Activated CD4-positive, alpha-beta T cell treated with anti-CD3 and anti-CD28 coated beads for 1 hour (primary cell): ENCODE measurements around the gene AGPAT1.
"Not testable (repeated sequence)": the region's sequence is repeated elsewhere in the genome, so short reads cannot be mapped to it uniquely, and the experiment has no call there.

Source experiments
- DNase-seq: peaks from one replicate; pipeline ENCODE4 v3.0.0-alpha.2; 2020

Gene AGPAT1

DNA sequence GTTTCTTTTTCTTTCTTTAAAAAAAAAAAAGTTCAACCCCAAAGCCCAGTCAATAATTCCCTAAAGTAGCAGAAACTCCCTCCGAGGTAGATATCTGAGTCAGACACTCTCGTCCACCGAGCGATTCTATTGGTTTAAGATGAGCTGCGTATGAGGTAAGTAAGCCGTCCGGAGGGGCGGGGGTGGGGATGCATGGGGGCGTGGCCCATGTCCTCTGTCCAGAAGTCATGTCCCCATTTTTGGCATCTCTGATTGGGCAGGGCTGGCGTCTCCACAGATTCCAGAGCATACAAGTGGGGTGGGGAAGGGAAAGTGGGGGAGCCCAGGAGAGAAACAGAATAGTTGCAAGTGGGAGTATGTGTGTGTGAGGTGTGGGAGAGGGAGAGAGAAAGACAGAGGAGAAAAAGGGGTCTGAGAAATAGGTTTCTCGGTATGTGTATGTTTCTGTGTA is 9.8 kb upstream of the AGPAT1 start:
- not testable (repeated sequence) for DNase-seq

DNA sequence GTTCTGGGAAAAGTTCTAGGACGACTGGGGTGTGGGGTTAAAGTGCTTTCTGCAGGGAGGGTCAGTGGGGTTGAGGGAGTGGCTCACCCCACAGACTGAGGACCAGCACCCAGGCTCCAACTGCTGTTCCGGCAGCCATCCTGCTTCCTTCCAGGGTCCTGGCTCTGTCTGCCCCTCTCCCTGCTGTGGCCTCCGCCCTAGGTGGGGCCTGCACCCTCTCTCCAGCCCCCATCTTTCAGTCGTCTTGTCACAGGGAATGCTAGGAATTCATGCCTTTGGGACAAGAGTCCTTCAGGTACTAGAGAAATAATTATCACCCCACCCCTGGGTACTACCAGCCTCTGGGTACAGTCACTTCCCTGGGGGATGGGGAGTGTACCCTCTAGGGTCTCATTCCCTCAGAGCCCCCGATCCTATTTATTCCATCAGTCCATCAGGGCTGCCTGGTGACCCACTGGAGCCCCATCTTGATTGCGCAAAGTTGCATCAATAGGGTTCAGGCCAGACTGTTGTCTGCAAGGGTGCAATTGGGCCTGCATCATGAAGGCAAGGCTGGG is 8.3 kb upstream of the AGPAT1 start, which contains the start of gene AGER:
AGER (minus strand) TSS at position 170 of the 557 bp plus-strand sequence; CDS start at position 139, 31 bp downstream.
- DNase-seq = no peak

DNA sequence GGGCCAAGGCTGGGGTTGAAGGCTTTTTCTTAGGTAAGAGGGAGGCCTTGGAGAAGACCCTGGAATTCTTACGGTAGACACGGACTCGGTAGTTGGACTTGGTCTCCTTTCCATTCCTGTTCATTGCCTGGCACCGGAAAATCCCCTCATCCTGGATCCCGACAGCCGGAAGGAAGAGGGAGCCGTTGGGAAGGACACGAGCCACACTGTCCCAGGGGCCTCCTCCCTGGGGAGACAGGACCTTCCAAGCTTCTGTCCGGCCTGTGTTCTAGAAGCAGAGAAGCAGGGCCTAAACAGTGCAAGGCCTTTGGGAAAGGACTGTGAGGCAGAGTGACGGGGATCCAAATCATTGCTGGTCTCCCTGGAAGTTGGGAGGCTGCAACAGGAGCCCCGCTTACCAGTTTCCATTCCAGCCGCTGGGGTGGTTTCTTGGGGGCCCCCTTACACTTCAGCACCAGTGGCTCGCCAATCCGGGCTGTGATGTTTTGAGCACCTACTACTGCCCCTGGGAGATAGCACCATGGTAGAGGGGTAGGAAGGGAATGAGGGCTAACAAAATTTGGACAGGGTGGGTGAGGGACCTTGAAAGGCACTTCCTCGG is 7.7 kb upstream of the AGPAT1 start:
- DNase-seq = no peak

DNA sequence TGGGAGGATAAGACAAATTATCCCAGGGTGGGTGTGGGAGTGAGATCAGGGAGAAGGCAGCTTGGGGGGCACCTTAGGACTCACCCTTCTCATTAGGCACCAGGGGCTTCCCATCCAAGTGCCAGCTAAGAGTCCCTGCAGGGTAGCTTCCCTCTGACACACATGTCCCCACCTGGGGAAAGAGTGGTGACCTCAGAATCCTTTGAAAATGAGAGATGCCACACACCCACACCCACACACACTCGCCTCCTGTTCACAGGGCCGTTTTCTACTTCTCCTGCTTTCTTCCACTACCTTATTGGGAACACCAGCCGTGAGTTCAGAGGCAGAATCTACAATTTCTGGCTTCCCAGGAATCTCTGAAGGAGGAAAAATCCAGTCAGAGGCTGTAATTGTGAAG is 7.1 kb upstream of the AGPAT1 start:
- DNase-seq = no peak

DNA sequence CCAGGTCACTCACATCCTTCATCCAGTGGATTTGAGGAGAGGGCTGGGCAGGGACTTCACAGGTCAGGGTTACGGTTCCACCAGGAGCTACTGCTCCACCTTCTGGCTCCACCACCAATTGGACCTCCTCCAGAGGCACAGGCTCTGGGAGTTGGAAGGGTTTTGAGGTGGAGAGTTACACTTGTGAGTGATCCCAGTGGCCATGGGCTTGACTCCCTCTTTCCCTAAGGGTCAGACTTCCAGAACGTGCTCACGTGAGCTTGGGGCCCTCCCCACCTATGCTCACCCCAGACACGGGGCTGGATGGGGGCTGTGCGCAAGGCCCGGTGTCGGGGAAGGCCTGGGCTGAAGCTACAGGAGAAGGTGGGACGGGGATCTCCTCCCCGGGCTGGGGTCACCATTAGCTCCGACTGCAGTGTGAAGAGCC is 6.7 kb upstream of the AGPAT1 start:
- no peak for DNase-seq

DNA sequence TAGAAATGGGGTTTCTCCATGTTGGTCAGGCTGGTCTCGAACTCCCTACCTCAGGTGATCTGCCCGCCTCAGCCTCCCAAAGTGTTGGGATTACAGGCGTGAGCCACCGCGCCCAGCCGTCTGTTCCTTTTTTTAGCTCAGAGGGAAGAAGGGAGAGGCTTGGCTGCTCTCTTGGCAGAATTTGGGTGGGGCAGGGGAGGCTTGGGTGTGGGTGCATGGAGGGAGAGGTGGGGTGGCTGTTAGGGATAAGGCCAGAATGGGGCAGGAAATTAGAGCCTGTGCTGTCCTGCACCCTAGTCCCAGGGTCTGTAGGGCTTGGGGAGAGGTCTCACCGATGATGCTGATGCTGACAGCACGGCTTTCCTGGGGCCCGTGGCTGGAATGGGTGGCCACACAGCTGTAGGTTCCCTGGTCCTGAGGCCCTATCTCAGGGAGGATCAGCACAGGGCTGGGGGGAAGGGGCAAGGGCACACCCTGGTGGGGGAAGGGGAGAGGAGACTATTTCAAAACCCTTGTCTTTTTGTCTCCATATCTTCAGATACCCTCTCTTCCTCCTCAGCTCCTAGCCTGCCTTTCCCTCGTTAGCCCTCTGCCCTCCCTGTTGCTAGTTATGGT is 6.1 kb upstream of the AGPAT1 start:
- no peak for DNase-seq

DNA sequence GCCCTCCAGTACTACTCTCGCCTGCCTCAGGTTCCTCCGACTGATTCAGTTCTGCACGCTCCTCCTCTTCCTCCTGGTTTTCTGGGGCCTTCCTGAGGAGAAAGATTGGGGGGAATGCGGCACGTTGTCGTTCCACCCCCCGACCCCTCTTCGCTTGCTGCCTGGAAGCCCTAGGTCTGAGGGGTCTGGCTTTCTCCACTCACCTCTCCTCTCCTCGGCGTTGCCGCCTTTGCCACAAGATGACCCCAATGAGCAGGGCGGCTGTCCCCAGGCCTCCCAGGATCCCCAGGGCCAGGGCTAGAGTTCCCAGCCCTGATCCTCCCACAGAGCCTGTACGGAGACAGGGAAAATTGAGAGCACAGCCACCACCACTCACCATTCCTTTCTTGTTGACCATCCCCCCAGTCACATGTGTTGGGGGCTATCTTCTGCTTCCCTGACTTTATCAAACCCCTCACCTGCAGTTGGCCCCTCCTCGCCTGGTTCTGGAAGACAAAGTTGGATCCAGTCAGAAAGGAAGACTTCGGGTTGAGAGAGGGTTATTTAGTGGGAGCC is 5.3 kb upstream of the AGPAT1 start:
- no peak for DNase-seq

DNA sequence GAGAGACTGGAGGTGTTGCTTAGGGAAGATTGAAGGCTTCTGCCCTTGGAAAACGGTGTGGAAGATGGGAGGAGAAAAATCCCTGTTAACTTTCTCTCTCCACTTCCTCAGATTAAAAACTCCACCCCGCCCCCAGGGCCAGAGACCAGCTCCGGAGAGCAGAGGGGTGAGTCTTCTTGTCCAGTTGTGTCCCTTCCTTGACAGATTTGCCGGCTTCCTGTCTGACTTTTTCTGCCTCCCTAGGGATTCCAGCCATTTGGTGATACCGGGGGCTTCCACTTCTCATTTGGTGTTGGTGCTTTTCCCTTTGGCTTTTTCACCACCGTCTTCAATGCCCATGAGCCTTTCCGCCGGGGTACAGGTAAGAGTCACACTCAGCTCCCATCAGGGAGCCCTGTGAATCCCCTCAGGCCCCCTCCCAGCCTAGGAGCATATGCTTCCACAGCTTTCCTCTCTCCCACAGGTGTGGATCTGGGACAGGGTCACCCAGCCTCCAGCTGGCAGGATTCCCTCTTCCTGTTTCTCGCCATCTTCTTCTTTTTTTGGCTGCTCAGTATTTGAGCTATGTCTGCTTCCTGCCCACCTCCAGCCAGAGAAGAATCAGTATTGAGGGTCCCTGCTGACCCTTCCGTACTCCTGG is 4.0 kb upstream of the AGPAT1 start:
- no peak for DNase-seq

DNA sequence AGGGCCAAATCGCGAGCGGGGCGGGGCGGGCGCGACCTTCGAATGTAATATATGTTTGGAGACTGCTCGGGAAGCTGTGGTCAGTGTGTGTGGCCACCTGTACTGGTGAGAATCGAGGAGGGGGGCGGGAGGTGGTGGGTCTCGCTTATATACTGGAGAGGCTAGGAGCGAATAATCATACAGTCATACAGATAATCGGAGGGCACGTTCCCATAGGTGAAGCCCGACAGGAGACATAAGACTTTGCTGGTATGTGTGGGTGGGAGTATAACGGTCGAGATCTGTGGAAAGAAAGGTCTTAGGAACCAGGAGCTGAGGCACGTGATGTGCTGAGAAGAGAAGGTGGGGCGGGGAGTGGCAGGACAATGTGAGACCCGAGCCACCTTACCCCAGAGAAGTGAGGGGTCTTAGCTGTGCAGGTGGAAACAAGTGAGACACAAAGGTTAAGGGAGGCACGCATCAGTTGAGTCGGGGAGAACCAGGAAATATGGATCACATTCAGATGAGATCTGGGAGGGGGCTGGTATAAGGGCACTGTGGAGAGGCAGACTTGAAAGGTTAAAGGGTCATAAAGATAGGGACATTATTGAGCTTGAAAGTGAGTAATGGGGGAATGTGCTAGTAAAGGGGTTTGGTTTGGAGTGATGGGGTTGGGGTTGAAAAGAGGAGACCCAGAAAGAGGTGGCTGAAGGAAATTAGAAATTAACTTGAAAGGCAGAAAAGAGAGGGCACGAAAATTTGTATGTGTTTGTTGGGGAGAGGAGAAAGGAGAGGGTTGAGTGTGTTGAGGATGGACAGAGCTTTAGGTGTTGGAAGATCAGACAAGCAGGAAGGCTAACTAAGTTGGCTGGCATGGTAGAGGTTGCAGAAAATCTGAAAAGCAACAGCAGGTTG is 2.9 kb upstream of the AGPAT1 start:
- DNase-seq = no peak

DNA sequence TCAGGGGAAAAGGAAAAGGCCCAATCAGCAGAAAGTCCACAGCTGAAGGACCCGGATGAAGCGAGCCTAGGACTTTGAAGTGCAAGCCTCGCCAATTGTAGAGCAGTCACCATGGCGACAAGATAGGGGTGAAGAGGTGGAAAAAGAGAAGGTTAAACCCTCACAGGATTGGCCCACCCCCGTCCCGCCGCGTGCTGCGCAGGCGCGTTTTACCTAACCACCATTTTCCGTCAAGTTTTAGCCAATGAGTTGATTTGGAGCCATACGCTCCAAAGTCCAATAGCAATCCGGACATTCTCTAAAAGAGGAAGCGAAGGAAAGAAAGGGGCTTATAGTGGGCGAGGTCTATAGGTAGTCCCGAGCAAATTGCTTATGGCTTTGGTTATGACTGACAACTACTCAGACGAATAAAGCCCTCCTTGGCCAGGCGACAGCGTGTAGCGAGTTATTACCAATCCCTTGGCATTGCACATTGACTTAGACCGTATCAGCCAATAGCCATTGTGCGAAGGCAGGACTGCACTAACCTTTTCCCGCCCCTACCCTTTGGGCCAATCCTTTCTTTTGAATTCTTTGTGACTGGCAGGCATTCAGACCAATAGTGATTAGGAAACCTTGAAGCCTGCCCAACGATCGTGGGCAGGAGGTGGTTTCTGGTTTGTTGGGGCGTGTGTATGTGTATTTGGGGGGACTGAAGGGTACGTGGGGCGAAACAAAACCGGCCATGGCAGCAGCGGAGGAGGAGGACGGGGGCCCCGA is 2.1 kb upstream of the AGPAT1 start, which contains the start of gene RNF5:
RNF5 (plus strand) TSS at position 618 of the 759 bp plus-strand sequence; CDS start at position 725, 107 bp downstream.
- DNase-seq = peak; percentile 87

DNA sequence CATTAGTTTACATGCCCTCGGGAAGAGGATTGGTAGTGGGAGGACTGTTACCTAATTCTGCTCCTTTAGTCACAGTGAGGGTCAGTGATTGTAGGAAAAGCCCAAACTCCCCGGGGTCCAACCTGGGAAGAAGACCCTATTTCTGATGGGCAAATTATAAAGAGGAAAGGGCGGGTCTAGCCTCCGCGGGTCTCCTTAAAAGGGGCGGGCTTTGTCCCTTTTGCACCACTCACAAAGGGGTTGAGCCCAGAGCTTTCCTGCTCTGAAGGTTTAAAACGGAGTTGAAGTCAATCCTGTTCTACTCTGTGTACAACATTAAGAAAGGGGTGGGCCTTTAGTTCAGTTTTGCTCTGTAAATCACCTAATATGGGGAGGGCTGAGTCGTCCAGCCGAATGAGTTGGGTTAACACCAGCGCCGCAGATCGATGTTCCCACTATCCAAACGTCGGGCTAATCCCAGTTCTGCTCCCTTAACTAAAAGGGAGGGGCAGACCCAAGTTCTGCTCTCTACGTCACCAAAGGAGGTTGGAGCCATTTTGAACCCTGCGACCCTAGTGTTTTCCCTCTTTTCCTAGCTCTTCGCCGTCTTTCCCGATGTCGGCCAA is 1.4 kb upstream of the AGPAT1 start:
- no peak for DNase-seq

DNA sequence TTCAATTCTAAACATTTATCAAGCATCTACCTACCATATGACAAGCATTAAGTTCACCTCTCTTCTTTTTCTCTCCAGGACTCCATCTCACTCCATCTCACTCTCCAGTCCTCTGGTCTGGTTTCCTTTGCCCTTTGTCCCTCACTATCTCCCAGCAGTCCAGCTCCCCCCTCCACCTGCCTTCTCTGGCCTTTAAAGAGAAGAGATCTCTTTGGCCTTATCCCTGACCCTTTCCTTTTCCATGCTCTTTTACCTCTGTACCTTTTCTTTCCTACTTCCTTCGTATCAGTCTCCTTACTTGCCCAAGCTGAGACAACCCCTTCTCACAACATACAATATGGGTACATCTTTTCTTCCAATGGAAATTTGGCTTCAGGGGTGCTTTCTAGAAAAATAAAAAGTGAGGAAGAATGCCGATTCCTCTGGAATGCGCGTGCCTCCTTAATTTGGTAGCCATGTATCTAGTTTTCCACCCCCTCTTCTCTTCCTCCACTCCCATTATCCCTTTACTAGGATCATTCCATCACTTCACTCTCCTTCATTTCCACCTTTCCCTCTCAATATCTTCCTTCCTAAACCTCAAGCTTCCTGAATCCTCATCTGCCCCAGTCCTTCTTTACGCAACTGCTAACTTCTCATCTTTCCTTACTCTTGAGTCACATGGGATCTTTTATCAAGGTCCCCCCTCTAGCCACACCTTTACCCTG is 745 bp upstream of the AGPAT1 start:
- DNase-seq = no peak

DNA sequence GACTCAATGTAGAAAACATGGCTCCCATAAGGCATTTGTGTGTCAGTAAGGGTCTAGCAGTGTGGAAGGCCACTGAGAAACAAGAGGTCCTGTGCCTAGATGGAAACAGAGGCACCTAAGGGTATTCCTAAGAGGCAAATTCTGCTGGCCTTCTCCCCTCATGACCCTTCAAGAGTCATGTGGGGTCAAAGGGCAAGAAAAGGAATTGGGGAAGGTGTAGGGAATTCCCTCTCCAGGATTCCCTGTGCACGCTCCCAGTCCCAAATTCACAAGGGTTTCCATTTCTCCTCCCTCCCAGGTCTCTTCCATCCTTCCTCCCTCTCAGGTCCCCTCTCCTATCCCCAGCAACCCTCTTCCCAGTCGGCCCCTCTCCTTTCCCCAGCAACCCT is 568 bp downstream of the AGPAT1 start:
- no peak for DNase-seq

DNA sequence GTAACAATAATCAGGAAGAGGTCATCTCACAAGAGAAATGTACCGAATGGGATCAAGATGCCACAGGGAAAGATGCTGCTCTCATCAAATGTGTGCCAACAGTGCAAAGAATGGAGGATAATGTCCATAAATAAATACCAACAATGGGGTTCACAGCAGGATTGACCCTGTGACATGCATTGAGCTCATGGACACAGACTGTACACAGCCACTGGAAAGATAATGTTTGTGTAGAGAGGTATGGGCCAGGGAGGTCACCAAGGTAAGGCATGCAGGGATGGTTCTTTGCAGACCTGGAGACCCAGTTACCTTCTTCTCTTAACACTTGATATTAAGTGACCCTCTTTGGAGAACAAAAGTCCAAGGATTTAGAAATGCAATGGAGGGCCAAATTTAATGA is 1.5 kb downstream of the AGPAT1 start:
- no peak for DNase-seq

DNA sequence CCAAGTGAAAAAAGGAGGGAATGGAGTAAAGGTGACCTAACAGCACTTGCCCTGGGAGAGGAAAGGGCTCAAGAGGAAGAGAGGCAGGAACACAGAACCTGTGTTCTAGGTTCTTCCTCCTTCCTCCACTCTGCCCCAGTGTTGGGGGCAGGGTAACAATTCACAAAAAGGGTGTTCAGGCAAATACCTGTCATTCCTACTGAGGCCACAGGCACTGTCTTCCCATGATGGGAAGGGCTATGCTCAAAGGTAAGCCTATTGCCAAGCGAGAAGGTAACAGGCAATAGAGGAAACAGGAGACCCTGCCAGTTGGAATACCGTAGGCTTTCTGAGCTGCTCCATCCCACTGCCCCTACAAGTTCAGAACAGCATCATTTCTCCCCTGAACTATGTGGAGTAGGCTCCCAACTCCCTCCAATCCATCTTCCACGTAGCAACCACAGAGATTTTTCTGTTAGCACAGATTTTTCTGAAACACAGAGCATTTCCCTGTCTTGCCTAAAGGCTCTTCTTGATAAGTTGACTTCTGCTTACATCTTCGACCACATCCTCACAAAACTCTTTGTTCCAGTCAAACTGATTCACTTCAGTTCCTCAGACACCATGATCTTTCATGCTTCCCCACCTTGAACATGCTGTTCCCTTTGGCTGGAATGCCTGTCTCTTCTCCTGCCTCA is 2.7 kb downstream of the AGPAT1 start:
- no peak for DNase-seq

DNA sequence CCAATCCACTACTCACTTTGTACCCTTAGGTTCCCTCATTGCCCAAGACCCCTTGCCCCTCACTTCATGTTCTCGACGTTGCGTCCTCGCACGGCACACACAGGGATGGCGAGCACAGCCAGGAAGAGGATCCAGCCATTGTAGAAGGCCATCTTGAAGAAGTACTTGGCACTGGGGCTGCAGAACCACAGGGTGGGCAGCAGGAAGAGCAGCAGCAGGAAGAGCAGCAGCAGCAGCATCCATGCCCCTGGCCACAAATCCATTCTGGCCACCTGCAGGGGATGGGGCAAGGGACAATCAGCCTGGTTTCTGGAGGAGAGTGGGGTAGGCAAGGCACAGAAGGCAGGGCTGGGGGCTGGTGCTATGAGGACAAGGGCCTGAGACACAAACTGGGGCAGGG is 4.7 kb downstream of the AGPAT1 start:
- no peak for DNase-seq

DNA sequence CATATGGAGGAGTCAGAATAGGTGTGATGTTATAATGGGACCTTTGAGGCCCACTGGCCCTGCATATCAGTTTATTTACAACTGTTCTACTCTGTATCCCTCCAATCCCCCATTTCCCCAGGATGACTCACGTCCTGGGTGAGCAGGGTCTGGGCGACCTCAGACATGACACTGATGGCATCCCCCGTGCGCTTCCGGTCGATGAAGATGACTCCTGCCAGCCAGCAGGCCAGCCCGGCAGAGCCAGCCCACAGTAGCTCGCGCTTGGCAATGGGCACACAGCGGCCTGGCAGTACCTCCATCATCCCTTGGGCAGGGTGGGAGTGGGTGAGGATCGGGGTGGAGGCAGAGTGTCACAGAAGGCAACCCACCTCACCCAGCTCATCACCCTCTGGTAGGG is 5.6 kb downstream of the AGPAT1 start:
- no peak for DNase-seq

DNA sequence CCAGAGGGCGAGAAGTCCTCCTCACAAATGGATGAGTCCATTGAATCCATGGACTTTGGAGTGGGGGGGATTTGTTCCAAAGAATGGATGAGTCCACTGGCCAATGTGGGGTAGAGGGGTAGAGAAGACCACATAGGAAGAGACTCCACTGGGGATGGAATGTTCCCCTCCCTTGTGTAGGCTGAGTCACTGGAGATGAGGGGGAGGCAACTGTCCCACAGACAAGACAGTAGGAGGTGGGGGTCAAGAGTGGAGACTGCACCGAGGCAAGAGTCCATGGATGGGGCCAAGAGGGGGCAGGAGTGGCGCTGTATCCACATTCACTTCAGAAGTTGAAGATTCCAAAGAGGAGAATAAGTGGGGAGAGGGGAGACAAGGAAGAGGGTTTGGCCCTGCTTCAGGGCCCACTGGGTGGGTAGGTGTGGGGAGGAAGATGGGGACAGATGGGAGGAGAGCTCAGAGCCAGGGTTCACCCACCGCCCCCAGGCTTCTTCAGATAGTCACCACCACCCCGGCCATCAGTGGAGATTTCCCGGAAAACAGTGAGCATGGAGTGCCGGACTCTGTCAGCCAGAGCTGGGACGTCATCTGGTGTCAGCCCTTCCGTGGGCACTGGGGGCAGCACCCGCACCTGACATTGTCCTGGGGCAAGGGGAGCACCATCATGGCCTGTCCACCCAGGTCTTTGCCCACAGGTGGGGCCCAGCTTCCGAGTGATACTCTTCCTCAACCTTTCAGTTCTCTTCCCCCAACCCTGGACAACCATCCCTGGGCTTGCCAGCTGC is 6.9 kb downstream of the AGPAT1 start:
- no peak for DNase-seq

DNA sequence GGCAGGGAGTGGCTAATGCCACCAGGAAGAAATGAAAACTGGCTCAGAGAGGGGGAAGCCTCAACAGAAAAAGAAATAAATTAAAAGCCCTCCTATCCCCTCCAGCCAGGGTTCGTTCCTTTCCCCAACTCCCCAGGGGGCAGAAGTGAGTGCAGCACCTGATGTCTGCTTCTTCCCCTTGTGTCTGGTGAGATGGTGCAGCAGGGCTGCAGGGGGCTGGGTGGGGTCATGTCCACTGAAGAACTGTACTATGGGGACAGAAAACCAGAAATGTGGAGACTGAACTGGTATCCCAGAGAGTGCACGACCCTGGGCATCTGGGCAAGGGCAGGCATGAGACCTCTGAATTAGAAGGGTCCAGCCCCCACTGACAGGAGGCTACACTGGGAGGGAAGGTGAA is 7.5 kb downstream of the AGPAT1 start:
- DNase-seq = no peak
